ENCODE measurements around the gene RHO. TPM values are rescaled to one million over a fixed set of nuclear protein-coding genes. Genes with fewer than 3 reads are reported as not detected.

The RHO gene
- polyA plus RNA-seq, 1 of the 3 experiments (the other 2 are of a cell fraction) = not detected

GRCh38 chr3:129556890-129557547 lies 28.6 kb downstream of the RHO start:
- ChIA-PET POLR2A (no interaction called here), CTCF (interaction anchor here (1.4 to 5.4 kb wide), 2 partner anchors 9 to 66 kb away, joined by 6 to 18 read pairs; no protein-coding TSS in a partner anchor)
- Histone ChIP-seq H4K20me1 (ENCODE audit: insufficient read depth) (no peaks in the 10 kb centered on the region), H3K36me3 (replicated peaks in 1 of 2; ENCODE audit: control insufficient read depth in 1 of 2, insufficient read depth in 2 of 2, low read length in 1 of 2) (no peaks in the 10 kb centered on the region), H3K27ac (ENCODE audit: low read depth in 2 of 2, low read length in 1 of 2) (peak overlapping the region in 1 of 2 experiments; percentile 78; a peak in 2 of 4 replicates), H3K79me2 (ENCODE audit: insufficient read depth) (no peaks in the 10 kb centered on the region), H3K9ac (no peak overlapping the region), H3K4me2 (no peak overlapping the region), H3K4me3 (ENCODE audit: low read depth in 2 of 2, low read length in 1 of 2) (no peak overlapping the region), H3K4me1 (ENCODE audit: control insufficient read depth in 1 of 2, insufficient read depth in 2 of 2, low read depth in 1 of 2, low read length in 1 of 2) (peaks cover 36 to 73% of the 10 kb centered on the region in 2 experiments), H3K27me3 (ENCODE audit: insufficient read depth) (no peaks in the 10 kb centered on the region), H2AFZ (ENCODE audit: low read depth) (no peak overlapping the region), H3K9me3 (no peaks in the 10 kb centered on the region), H3K9me2 (no peaks in the 10 kb centered on the region), H3F3A (replicated peaks; ENCODE audit: insufficient read depth) (peaks cover 13% of the 10 kb centered on the region)
- WGBS (ENCODE audit: low lambda C conversion rate) = 97% methylated on average over 26 of the region's 31 CpGs
- no peak for DNase-seq
- TF ChIP-seq POLR2AphosphoS5 (IDR thresholded peaks at IDR 0.05; ENCODE audit: low read depth, low read length) = no peak
- no peak for TF ChIP-seq JUND (IDR thresholded peaks at IDR 0.05)
- no peak for TF ChIP-seq EZH2phosphoT487 (IDR thresholded peaks at IDR 0.05; ENCODE audit: borderline replicate concordance, low read depth)
- no peak for TF ChIP-seq GABPA (IDR thresholded peaks at IDR 0.05; ENCODE audit: low read depth)
- no peak for TF ChIP-seq FOXJ3 (CRISPR knock-in tag; IDR thresholded peaks at IDR 0.05)
- no peak for TF ChIP-seq FOSL2 (IDR thresholded peaks at IDR 0.05; ENCODE audit: borderline replicate concordance, low read depth)
- TF ChIP-seq EP300 (IDR thresholded peaks at IDR 0.05; ENCODE audit: borderline replicate concordance in 1 of 2, low read depth in 1 of 2, low read length in 1 of 2) = no peak
- no peak for TF ChIP-seq TEAD4 (IDR thresholded peaks at IDR 0.05; ENCODE audit: borderline replicate concordance, insufficient read depth)
- no peak for TF ChIP-seq CHD2 (IDR thresholded peaks at IDR 0.05; ENCODE audit: low read length, partially characterized antibody)
- TF ChIP-seq SIN3A (IDR thresholded peaks at IDR 0.05; ENCODE audit: borderline replicate concordance, low read depth, low read length) = no peak
- no peak for TF ChIP-seq ELF1 (IDR thresholded peaks at IDR 0.05)
- TF ChIP-seq, protein P1, sequence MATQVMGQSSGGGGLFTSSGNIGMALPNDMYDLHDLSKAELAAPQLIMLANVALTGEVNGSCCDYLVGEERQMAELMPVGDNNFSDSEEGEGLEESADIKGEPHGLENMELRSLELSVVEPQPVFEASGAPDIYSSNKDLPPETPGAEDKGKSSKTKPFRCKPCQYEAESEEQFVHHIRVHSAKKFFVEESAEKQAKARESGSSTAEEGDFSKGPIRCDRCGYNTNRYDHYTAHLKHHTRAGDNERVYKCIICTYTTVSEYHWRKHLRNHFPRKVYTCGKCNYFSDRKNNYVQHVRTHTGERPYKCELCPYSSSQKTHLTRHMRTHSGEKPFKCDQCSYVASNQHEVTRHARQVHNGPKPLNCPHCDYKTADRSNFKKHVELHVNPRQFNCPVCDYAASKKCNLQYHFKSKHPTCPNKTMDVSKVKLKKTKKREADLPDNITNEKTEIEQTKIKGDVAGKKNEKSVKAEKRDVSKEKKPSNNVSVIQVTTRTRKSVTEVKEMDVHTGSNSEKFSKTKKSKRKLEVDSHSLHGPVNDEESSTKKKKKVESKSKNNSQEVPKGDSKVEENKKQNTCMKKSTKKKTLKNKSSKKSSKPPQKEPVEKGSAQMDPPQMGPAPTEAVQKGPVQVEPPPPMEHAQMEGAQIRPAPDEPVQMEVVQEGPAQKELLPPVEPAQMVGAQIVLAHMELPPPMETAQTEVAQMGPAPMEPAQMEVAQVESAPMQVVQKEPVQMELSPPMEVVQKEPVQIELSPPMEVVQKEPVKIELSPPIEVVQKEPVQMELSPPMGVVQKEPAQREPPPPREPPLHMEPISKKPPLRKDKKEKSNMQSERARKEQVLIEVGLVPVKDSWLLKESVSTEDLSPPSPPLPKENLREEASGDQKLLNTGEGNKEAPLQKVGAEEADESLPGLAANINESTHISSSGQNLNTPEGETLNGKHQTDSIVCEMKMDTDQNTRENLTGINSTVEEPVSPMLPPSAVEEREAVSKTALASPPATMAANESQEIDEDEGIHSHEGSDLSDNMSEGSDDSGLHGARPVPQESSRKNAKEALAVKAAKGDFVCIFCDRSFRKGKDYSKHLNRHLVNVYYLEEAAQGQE (IDR thresholded peaks at IDR 0.05; ENCODE audit: low read depth, low read length) = no peak
- no peak for TF ChIP-seq TCF12 (IDR thresholded peaks at IDR 0.05)
- TF ChIP-seq, protein P2, sequence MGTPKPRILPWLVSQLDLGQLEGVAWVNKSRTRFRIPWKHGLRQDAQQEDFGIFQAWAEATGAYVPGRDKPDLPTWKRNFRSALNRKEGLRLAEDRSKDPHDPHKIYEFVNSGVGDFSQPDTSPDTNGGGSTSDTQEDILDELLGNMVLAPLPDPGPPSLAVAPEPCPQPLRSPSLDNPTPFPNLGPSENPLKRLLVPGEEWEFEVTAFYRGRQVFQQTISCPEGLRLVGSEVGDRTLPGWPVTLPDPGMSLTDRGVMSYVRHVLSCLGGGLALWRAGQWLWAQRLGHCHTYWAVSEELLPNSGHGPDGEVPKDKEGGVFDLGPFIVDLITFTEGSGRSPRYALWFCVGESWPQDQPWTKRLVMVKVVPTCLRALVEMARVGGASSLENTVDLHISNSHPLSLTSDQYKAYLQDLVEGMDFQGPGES (IDR thresholded peaks at IDR 0.05; ENCODE audit: low read depth, low read length) = no peak
- no peak for TF ChIP-seq USF1 (IDR thresholded peaks at IDR 0.05; ENCODE audit: borderline replicate concordance, low read depth)
- TF ChIP-seq RCOR1 (IDR thresholded peaks at IDR 0.05; ENCODE audit: low read length) = no peak
